NCI-H128 (cell line): ENCODE measurements around the gene EFCAB5.

Experiments used
- DNase-seq: peaks from one replicate; lab custom pipeline; 2025; ENCODE audit not compliant: unreplicated experiment; lab: John Stamatoyannopoulos, UW

Gene EFCAB5

GRCh38 chr17:30151471-30151870, 210.0 kb downstream of the EFCAB5 start:
- no peak for DNase-seq

- DNase-seq = no peak
Measured at GRCh38 chr17:30153463-30153862, 212.0 kb downstream of the EFCAB5 start.

GRCh38 chr17:30155389-30155788, 214.0 kb downstream of the EFCAB5 start:
- DNase-seq = no peak
